Measurements from ENCODE around the gene SLIT3.

Gene SLIT3

DNA sequence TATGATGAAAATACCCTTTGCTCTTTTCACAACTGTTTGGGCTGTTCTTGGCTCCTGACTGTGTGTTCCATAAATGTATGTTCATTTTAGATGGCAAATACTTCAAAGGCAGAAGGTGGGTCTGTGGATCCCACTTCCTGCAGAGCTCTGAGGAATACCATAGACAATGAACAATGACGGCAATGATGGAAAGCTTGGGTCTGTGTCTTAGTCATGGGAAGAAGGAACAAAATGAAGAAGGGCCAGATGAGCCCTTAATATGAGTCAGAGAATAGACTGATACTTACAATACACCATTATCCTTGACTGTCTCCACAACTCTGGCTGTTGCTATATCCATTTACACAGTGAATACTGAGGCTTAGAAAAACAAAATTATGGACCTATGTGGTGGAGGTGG, 126.0 kb downstream of the SLIT3 start:
- no peak for DNase-seq (ENCODE audit: low spot score)

DNA sequence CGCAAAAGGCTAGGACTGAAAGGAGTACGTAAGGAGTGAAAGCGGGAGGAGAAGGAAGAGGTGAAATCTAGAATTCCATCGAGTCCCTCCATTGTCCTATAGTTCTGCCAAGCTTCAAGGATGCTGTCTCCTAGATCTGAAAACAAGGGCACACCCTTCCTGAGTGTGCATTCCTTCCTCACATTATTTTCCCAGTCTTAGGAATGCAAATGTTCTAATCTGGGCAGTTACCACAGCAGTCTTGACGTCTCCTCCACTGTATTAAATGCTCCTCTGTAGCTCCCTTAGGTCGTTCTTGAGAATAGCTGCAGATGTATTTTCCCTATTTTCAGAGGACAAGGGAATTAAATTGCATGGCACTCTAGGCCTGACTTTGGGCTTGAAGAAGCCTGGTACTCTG, 127.6 kb downstream of the SLIT3 start:
- no peak for DNase-seq (ENCODE audit: low spot score)

- DNase-seq (ENCODE audit: low spot score), result no peak
Observed at GRCh38 chr5:169171515-169171914, 129.4 kb downstream of the SLIT3 start.

GRCh38 chr5:169169783-169170182, 131.2 kb downstream of the SLIT3 start:
- DNase-seq (ENCODE audit: low spot score), result no peak

GRCh38 chr5:169168280-169168679, 132.7 kb downstream of the SLIT3 start:
- DNase-seq (ENCODE audit: low spot score), result no peak

DNA sequence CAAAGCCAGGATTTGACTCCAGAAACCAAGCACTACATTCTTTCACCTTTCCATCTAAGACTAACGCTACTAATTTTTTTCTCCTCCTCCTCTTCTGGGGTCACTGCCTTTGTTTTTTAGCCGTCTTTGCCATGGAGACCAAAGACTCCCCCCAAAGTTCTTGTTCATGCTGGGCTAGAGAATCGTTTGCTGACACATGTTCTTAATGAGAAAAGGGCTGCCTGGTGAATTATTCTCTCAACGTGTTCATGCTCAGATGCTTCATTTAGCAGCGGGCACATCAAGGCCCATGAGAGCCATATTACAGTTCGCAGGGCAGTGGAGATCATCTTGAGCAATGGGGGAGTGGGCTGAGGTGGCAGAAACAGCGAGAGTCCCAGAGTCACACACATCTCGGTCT, 134.9 kb downstream of the SLIT3 start:
- DNase-seq (ENCODE audit: low spot score), result no peak

DNA sequence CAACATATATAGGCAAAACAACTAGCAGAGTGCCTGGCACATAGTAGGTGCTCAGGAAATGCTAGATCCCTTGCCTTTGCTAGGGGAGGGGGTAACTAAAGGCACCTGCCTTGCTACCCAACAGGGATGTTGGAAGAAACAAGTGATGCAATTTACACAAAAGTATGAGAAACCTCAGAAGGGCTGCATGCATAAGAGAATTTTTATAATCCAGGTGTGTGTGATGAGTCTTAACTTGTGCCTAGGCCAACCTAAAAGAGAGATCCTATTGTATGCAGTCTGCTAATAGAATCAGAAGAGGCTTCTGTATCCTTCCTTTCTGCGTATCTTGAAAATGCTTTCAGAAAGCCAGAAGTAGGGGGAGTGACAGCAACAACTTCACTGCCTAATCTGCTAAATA, 135.9 kb downstream of the SLIT3 start:
- no peak for DNase-seq (ENCODE audit: low spot score)

- DNase-seq (ENCODE audit: low spot score), result no peak
Observed at GRCh38 chr5:169164481-169164925, 136.4 kb downstream of the SLIT3 start.

DNA sequence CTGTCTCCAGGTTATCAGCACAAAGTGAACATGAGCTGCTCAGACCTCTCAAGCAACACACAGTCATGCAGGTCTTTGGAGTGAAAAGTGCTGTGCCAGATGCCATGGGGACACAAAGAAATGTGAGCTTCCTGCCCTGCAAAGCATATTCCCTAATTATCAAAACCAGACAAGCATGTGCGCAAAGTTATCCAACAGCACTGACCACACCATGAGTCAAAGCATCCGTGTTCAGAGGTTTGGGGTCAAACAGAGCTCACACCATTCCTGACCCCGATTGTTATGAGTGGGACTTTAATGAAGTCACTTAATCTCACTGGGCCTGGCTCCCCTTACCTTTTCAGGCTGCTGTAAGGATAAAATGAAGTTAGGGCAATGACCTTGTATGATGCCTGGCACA, 138.5 kb downstream of the SLIT3 start:
- no peak for DNase-seq (ENCODE audit: low spot score)

GRCh38 chr5:169161022-169161680, 139.8 kb downstream of the SLIT3 start:
- no peak for DNase-seq (ENCODE audit: low spot score)

GRCh38 chr5:169160405-169160901, 140.5 kb downstream of the SLIT3 start:
- DNase-seq (ENCODE audit: low spot score), result no peak

GRCh38 chr5:169158764-169159163, 142.2 kb downstream of the SLIT3 start:
- no peak for DNase-seq (ENCODE audit: low spot score)

DNA sequence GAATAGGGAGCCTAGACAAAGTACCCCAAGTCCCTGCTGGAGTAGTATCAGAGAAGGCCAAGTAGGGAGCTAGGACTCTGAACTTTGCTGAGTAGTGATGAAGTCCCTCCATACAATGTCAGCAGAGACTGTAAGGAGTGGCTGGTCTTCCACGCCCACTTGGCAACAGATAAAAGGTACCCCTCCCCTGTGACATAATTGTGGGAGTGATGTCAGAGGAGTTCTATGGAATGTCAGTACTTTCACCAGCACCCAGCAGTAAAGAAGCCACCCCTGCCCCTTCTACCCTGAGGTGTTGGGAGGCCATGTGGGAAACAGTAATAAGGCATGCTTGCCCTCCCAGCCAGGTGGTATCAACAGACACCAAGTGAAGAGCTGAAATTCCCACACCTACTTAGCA, 143.9 kb downstream of the SLIT3 start:
- no peak for DNase-seq (ENCODE audit: low spot score)

- DNase-seq (ENCODE audit: low spot score), result no peak
Observed at GRCh38 chr5:169154679-169155078, 146.3 kb downstream of the SLIT3 start.

DNA sequence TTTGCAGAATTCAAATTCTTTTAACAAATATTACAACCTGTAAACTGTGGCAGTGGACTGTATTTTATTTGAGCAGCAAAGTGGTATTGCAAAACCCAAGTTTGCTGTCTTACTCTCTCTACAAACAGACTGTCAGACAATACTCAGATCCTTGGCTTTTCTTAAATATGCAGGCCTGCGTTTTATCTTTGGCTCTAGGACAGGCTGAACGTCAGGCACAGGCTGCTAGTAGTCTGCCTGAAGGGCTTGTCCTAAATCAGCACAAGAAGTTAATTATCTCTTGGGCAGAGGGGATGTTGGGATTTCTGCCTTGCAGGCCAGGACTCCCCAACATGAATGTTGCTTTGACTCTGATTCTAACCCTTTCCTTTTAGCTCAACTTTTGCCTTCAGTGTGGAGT, 147.5 kb downstream of the SLIT3 start:
- DNase-seq (ENCODE audit: low spot score), result no peak

GRCh38 chr5:169152946-169153345, 148.0 kb downstream of the SLIT3 start:
- no peak for DNase-seq (ENCODE audit: low spot score)

GRCh38 chr5:169152453-169152852, 148.5 kb downstream of the SLIT3 start:
- no peak for DNase-seq (ENCODE audit: low spot score)

- no peak for DNase-seq (ENCODE audit: low spot score)
Observed at GRCh38 chr5:169151051-169151805, 149.7 kb downstream of the SLIT3 start.

DNA sequence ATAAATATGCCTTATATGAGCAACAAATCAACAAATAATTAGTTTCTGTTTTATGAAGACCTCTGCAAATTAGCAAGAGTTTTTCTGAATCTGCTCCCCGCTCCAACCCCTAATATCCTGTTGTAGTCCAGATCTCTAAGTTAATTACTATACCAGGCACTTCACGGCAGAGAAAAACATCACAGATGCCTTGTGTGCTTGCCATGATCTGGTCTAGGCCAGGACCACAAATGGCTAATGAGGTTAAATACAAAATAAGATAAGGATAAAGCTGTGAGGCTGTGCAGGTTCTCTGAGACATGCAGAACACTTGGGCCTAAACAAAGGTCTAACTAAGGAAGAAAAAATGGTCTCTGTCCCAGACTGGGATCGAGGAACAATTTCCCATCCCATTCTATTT, 150.8 kb downstream of the SLIT3 start:
- no peak for DNase-seq (ENCODE audit: low spot score)

- DNase-seq (ENCODE audit: low spot score), result no peak
Observed at GRCh38 chr5:169149317-169149716, 151.6 kb downstream of the SLIT3 start.

GRCh38 chr5:169148138-169148740, 152.7 kb downstream of the SLIT3 start:
- no peak for DNase-seq (ENCODE audit: low spot score)

DNA sequence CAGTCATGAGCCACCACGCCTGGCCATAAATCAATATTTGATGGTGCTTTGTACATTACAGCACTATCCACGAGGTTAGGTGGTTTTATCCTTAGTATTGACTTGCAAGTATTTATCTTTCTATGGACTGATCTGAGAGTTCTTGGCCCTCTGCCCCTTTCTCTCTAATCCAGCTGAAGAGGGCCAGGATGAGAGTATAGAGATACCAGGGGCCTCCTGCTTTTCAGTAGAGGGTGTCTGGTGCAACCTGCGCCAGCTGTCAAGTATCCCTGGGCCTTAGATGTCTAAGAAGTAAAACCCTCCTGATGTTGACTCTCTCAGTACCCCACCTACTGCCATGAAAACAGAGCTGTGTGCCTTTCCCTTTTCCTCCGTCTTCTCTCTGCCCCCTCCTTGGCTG, 153.4 kb downstream of the SLIT3 start:
- no peak for DNase-seq (ENCODE audit: low spot score)

GRCh38 chr5:169146158-169146557, 154.8 kb downstream of the SLIT3 start:
- no peak for DNase-seq (ENCODE audit: low spot score)
